GM21390 (cell line): ENCODE results near the gene RFC3.
"Not testable (repeated sequence)": the region's sequence is repeated elsewhere in the genome, so short reads cannot be mapped to it uniquely, and the experiment has no call there.

Experiments
- ATAC-seq: cut with Tn5 transposase; IDR thresholded peaks from one replicate; pipeline ENCODE4 v1.9.1; 2021; ENCODE audit not compliant: unreplicated experiment

The RFC3 gene

DNA sequence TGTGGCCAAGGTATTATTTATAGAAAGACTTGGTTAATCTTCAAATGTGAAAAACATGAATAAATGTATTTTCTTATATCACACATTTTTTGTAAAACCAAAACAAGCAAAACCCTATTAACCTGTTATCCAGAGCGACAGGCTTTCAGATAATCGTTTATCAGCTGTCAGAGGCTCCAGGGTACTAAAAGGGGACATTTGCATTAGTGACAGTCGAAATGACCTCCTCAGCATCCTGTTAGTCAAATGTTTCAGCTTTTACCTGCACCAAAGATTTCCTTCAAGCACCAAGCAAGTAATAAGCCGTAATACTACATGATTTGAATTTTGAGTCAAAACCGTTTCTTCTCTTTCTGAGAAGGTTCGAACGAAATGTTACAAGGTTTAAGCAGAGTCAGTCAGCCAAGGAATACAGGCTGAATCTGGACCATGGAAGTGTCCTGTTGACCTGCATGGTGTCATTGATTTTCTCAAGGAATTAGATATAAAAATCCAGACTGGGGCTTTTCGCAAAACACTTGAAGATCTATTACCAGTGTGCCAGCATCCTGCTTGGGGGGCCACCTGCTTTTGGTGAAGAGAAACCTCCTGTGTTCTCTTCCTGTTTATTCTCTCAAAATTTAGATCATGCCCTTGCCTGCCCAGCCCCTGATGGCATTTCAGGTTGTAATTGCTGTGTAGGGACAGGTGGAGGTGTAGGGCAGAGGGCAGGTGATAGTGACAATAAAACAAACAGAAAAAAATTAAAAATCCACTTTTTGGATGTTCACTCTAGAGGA, 11.3 kb upstream of the RFC3 start:
- ATAC-seq: no peak

DNA sequence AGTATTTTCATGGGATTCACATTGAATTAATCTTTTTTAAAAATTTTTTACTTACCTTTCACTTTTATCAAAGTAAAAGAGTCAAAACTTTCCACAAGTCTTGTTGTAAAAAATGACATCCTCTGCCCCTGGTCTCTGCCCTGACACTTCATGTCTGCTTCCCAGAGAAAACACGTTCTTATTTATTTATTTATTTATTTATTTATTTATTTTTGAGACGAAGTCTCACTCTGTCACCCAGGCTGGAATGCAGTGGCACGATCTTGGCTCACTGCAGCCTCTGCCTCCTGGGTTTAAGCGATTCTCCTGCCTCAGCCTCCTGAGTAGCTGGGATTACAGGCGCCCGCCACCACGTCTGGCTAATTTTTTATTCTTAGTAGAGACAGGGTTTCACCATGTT, 5.1 kb upstream of the RFC3 start:
- not testable (repeated sequence) for ATAC-seq

DNA sequence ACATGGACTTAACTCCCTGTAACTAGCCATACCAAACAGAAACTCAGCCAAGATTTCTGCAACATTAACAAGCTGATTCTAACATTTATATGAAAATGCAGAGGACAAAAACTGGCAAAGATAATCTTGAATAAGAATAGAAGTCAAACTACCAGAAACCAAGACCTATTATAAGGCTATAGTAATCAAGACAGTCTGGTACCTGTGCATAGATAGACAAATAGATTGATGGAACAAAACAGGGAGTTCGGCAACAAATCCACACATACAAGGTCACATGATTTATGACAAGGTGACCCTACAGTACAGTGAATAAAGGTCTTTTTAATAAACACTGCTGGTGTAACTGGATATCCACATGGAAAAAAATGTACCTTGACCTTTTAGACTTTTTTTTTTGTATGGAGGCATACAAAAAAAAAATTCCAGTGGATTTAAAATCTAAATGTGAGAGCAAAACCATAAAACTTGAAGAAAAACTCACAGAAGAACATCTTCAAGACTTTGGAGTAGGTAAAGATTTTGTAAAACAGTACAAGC, 2.9 kb upstream of the RFC3 start:
- no peak for ATAC-seq

GRCh38 chr13:33816912-33817311, 1.0 kb upstream of the RFC3 start:
- no peak for ATAC-seq

DNA sequence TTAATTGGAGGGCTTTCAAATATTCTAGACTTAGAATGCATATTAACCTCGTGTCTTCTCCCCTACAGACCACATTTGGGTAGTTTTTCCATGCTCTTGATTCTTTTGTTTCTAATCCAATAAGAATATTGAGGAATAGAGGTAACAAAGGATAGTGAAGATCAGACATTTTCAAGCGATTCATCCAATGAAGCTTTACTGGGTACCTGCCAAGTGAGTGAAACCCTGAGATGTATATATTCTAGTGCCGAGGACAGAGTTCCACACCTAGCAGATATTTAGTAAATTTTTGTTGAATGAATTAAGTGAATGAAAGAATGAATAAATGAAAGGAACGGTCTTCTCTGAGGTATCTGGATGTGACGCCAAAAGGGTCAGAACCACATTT, 442 bp upstream of the RFC3 start:
- ATAC-seq: no peak

DNA sequence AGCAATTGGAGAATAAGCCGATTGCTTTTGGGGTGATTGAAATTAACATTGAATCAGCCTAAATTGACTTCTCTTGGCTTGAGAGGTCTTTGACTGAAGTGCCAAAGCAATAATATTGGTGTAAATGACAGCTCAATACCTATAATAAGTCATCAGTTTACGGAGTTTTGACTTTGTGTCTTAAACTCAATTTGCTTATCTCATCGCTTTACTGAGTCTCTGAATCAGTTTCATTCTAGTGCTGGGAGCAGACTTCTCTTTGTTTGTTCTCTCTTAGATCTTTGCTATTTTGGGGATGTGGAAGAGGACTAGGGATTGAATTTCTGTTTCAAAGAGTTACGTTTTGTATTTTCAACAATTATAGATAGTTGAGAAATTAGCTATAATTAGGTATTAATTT, 7.1 kb downstream of the RFC3 start:
- ATAC-seq: no peak

DNA sequence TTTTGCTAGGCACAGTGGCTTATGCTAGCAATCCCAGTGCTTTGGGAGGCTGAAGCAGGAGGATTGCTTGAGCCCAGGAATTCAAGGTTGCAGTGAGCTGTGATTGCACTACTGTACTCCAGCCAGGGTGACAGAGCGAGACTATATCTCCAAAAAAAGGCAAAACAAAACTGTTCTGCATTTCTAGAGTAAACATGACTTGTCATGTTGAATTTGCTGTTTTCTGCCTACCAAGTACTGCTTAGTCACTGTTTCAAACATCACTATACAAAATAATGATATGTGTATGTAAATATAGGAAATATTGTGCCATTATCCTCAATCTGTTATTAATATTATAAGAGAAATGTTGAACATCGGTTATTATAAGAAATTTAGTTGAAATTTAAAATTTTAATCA, 9.2 kb downstream of the RFC3 start:
- no peak for ATAC-seq

DNA sequence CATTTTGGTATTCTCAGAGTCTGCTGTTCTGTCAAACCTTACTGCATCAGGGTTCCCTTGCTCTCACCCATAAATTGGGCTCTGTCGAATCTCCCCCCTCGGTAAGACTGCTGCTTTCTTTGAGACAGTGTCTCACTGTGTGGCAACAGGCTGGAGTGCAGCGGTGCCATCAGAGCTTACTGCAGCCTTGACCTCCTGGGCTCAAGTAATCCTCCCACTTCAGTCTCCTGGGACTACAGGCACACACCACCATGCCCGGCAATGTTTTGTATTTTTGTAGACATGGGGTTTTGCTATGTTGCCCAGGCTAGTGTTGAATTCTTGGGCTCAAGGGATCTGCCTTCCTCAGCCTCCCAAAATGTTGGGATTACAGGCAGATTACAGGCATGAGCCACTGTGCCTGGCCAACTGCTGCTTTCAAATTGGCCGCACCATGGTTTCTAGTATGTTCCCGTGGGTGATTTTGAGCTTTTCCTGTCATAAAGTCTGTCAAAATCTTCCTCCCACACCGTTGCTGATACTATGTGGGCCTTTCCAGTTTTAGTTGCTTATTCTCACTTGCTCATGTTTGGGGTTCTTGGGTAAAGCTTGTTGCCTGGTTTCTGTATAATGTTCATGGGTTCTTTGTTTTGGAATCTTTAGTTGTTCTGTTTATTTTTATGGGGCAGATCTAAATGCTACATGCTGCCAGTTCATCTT, 10.6 kb downstream of the RFC3 start:
- ATAC-seq: no peak

- no peak for ATAC-seq
These were observed 14.9 kb downstream of the RFC3 start for GRCh38 chr13:33832872-33833271.

- no peak for ATAC-seq
These were observed 20.7 kb downstream of the RFC3 start for GRCh38 chr13:33838647-33839046.

DNA sequence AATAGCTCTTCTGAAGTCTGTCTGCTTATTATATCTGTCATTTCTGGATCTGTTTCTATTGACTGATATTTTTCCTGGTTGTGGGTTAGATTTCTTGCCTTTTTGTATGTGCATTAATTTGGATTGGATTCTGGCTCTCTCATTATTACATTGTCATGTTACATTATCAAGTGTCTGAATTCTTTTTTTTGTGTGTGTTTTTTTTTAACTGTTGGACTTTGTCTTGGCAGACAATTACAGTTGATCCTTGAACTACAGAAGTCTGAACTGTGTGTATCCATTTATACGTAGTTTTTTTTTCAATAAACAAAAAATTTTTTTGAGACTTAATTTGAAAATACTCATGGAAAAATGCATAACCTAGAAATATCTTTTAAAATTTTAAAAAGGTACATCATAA, 22.5 kb downstream of the RFC3 start:
- ATAC-seq: no peak

DNA sequence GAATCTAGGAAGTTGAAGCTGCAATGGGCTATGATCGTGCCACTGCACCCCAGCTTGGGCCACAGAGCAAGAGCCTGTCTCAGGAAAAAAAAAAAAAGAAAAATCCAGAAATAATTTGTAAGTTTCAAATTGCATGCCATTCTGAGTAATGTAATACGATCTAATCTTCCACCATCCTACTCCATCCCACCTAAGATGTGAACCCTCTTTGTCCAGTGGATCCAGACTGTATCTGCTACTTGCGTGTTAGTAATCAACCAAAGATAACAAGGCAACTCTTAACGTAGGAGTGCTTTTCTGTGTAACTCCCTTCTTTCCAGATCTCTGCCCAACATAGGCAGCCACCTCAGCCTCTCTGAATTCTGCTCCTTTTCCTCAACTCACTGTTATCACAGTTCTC, 24.3 kb downstream of the RFC3 start:
- no peak for ATAC-seq

- no peak for ATAC-seq
These were observed 25.0 kb downstream of the RFC3 start for GRCh38 chr13:33842986-33843385.

GRCh38 chr13:33845572-33846302, 27.8 kb downstream of the RFC3 start:
- ATAC-seq: no peak

GRCh38 chr13:33846303-33847062, 28.5 kb downstream of the RFC3 start:
- no peak for ATAC-seq

DNA sequence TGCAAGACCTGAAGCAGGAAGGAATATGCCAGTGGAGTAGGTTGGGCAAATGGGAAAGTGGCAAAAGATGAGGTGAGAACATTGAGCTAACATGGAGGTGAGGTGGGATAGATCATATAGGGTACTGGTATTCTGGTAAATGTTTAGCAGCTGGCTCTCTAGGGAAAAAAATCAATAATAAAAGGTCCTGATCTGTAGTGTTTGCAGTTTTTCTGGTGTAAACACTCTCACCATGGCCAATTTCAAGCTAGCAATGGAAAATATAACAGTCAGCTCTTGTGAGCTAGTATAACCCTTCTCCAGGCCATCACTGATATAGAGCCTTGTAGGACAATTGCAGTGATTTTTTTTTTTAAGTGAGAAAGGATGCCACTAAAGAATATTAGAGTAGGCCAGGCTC, 31.3 kb downstream of the RFC3 start:
- ATAC-seq: no peak

DNA sequence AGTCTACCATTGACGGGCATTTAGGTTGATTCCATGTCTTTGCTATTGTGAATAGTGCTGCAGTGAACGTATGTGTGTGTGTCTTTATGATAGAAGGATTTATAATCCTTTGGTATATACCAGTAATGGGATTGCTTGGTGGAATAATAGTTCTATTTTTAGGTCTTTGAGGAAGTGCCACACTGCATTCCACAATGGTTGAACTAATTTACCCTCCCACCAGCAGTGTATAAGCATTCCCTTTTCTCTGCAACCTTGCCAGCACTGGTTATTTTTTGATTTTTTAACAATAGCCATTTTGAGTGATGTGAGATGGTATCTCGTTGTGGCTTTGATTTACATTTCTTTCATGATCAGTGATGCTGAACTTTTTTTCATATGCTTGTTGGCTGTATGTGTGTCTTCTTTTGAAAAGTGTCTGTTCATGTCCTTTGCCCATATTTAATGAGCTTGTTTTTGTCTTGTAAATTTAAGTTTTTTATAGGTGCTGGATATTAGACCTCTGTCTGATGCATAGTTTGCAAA, 37.5 kb downstream of the RFC3 start:
- ATAC-seq: no peak

- no peak for ATAC-seq
These were observed 41.8 kb downstream of the RFC3 start for GRCh38 chr13:33859691-33860303.

GRCh38 chr13:33860526-33860925, 42.6 kb downstream of the RFC3 start:
- ATAC-seq: no peak

DNA sequence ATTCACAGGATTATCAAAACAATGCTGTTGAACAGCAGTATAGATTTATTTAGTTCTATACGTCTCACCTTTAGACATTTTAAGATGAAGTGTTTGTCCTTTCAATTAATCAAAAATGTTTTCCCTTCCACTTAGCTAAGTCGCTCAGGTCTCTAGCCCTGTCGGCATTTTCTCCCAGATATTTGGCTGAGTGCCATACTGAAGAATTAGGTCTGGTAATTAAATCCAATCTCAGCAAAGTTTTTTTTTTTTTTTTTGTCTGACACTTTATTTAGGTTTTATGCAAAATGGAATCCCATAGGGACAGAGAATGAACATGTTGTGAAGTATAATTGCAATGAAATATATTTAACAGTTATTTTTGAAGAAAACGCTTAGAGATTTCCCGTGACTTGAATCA, 44.1 kb downstream of the RFC3 start:
- no peak for ATAC-seq
